Progenitor cell of endocrine pancreas (in vitro differentiated cells): ENCODE measurements around the gene EEF1AKMT1. TPM values are rescaled to one million over a fixed set of nuclear protein-coding genes. Genes with fewer than 3 reads are reported as not detected.
"Not testable (repeated sequence)": the region's sequence is repeated elsewhere in the genome, so short reads cannot be mapped to it uniquely, and the experiment has no call there.

Experiments
- DNase-seq: peaks from one replicate; pipeline ENCODE4 v3.0.0; 2021; ENCODE audit warnings: low spot score; ENCODE audit not compliant: unreplicated experiment
- H3K27ac Mint-ChIP-seq: 2 replicates; pipeline ENCODE4 v1.8.0; 2021; ENCODE audit warnings: mild to moderate bottlenecking, moderate library complexity, mixed read lengths
- H3K27me3 Mint-ChIP-seq: 2 replicates; pipeline ENCODE4 v1.8.0; 2021; ENCODE audit warnings: mixed read lengths
- H3K36me3 Mint-ChIP-seq: 2 replicates; pipeline ENCODE4 v1.8.0; 2022; ENCODE audit warnings: mixed read lengths; ENCODE audit not compliant: insufficient read depth
- H3K4me1 Mint-ChIP-seq: 2 replicates; pipeline ENCODE4 v1.8.0; 2021; ENCODE audit warnings: low read depth, mixed read lengths
- H3K4me3 Mint-ChIP-seq: 2 replicates; pipeline ENCODE4 v1.8.0; 2021; ENCODE audit warnings: low read depth, mild to moderate bottlenecking, moderate library complexity, mixed read lengths
- H3K9me3 Mint-ChIP-seq: 2 replicates; pipeline ENCODE4 v1.8.0; 2021; ENCODE audit warnings: low read depth, mixed read lengths
- total RNA-seq: library from RNA; stranded (reverse); gene quantifications from 2 replicates; pipeline ENCODE4 v1.2.1, GENCODE V29; 2021
- TF ChIP-seq, protein P1 (sequence below): fragments of 200-600 bp; sonication (generic); IDR thresholded peaks from one replicate; pipeline ENCODE4 v1.5.0; 2021; ENCODE audit warnings: antibody characterized with exemption, mild to moderate bottlenecking; ENCODE audit not compliant: unreplicated experiment

The EEF1AKMT1 gene
- total RNA-seq, 1 donor from 2014 or later = 12.9 TPM

DNA sequence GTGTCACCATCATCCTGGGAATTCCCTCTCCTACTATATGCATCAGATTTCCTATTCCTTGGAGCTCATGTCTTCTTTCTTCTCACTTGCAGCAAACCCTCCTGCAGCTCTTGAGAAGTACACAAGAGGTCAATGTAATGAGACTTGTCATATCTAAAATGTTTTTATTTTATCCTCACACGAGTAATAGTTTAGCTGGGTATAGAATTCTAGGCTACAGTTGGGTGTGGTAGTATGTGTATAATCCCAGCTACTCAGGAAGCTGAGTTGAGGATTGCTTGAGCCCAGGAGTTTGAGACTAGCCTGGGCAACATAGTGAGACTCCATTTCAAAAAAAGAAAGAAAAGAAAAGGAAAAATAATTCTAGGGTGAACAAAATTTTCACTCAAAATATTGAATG lies 24.4 kb downstream of the EEF1AKMT1 start:
- TF ChIP-seq, protein P1, sequence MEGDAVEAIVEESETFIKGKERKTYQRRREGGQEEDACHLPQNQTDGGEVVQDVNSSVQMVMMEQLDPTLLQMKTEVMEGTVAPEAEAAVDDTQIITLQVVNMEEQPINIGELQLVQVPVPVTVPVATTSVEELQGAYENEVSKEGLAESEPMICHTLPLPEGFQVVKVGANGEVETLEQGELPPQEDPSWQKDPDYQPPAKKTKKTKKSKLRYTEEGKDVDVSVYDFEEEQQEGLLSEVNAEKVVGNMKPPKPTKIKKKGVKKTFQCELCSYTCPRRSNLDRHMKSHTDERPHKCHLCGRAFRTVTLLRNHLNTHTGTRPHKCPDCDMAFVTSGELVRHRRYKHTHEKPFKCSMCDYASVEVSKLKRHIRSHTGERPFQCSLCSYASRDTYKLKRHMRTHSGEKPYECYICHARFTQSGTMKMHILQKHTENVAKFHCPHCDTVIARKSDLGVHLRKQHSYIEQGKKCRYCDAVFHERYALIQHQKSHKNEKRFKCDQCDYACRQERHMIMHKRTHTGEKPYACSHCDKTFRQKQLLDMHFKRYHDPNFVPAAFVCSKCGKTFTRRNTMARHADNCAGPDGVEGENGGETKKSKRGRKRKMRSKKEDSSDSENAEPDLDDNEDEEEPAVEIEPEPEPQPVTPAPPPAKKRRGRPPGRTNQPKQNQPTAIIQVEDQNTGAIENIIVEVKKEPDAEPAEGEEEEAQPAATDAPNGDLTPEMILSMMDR = no peak
- peaks cover 58% of the 10 kb centered on the region for H3K9me3 Mint-ChIP-seq
- no peak for DNase-seq
- no peak overlapping the region for H3K4me3 Mint-ChIP-seq
- peaks cover 46% of the 10 kb centered on the region for H3K36me3 Mint-ChIP-seq
- H3K27ac Mint-ChIP-seq = no peak overlapping the region
- no peaks in the 10 kb centered on the region for H3K4me1 Mint-ChIP-seq
- H3K27me3 Mint-ChIP-seq = no peaks in the 10 kb centered on the region

- Mint-ChIP-seq H3K9me3 (peaks cover 14% of the 10 kb centered on the region), H3K36me3 (peaks cover 17% of the 10 kb centered on the region)
- not testable (repeated sequence) for H3K27ac Mint-ChIP-seq, DNase-seq, H3K4me1 Mint-ChIP-seq, H3K4me3 Mint-ChIP-seq, H3K27me3 Mint-ChIP-seq
Measured at GRCh38 chr13:20743830-20744404, 29.8 kb downstream of the EEF1AKMT1 start.

GRCh38 chr13:20740021-20740420 lies 33.7 kb downstream of the EEF1AKMT1 start:
- Mint-ChIP-seq H3K36me3 (peaks cover 5% of the 10 kb centered on the region), H3K4me3 (no peak overlapping the region), H3K27me3 (no peaks in the 10 kb centered on the region), H3K4me1 (no peaks in the 10 kb centered on the region), H3K27ac (no peak overlapping the region), H3K9me3 (no peaks in the 10 kb centered on the region)
- no peak for DNase-seq
- TF ChIP-seq, protein P1 = no peak

DNA sequence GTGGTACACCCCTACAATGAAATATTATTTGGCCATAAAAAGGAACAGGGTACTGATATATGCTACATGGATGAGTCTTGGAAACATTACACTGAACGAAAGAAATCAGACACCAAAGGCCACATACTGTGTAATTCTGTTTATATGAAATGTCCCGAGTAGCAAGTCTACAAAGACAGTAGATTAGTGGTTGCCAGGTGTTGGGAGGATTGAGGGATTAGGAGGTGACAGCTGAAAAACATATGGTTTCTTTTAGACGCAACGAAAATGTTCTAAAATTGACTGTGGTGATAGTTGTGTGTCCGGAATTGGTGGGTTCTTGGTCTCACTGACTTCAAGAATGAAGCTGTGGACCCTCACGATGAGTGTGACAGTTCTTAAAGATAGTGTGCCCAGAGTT lies 35.1 kb downstream of the EEF1AKMT1 start:
- Mint-ChIP-seq H3K27me3 (no peaks in the 10 kb centered on the region), H3K4me3 (no peak overlapping the region), H3K27ac (no peak overlapping the region), H3K9me3 (no peaks in the 10 kb centered on the region), H3K4me1 (no peaks in the 10 kb centered on the region), H3K36me3 (peaks cover 7% of the 10 kb centered on the region)
- no peak for DNase-seq
- TF ChIP-seq, protein P1 = no peak

DNA sequence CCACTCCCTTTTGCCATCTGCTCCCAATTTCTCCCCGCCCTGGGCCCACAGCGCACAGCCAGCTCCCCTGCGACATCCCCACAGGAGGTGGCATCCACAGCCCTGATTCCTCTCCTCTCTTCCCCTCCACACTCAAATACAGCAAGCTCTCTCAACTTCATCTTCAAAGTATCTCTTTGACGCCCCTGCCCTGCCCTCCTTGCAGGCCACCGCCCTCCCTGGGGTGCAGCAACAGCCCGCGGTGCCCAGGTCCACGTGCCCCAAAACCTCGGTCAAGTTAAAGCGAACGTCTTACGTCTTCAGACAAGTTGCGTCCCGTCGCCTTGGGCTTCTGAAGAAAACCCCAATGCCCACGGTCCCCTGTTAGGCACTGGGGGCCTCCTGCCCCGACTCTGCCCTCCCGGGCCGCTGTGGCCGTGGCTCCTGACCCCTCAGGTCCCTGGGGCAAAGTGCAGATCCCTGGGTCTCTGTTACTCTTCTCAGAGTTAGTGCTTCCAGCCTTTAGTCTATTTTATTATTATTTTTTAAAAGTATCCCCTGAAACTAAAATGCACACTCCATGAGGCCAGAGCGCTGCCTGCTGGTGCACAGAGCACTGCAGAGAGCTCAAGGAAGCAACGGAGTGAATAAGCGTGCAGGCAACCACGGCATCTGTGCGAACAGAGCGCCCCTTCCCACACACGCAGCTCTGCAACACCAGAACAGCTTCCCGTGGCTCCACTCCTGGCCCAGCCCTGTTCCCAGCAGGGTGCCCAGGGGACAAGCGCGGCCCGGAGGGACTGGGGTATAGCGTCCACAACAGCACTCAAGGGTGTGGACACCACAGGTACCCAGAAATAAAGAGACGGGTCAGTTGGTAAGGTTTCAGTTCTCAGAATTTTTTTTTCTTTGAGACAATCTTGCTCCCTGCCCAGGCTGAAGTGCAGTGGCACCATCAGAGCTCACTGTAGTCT lies 43.9 kb downstream of the EEF1AKMT1 start:
- peaks cover 4% of the 10 kb centered on the region for H3K36me3 Mint-ChIP-seq
- no peaks in the 10 kb centered on the region for H3K27me3 Mint-ChIP-seq
- TF ChIP-seq, protein P1 = no peak
- H3K4me3 Mint-ChIP-seq = no peak overlapping the region
- no peaks in the 10 kb centered on the region for H3K4me1 Mint-ChIP-seq
- DNase-seq = no peak
- no peak overlapping the region for H3K27ac Mint-ChIP-seq
- H3K9me3 Mint-ChIP-seq = no peaks in the 10 kb centered on the region
